LNCaP clone FGC (cell line): ENCODE results near the gene FZD10.

Experiments
- DNase-seq: peaks from one replicate; pipeline ENCODE4 v3.0.0-alpha.2; 2011; ENCODE audit warnings: low read depth
- H3K4me3 ChIP-seq: 2 replicates; pipeline ENCODE4 v1.5.1; 2011; ENCODE audit warnings: mild to moderate bottlenecking, low read depth, low read length, control low read depth
- TF ChIP-seq, protein P1 (sequence below): IDR thresholded peaks from 2 replicates; pipeline ENCODE4 v1.5.1; 2012; ENCODE audit warnings: mild to moderate bottlenecking; ENCODE audit not compliant: control insufficient read depth, insufficient read depth; ENCODE audit errors: extremely low read depth

Gene FZD10

DNA sequence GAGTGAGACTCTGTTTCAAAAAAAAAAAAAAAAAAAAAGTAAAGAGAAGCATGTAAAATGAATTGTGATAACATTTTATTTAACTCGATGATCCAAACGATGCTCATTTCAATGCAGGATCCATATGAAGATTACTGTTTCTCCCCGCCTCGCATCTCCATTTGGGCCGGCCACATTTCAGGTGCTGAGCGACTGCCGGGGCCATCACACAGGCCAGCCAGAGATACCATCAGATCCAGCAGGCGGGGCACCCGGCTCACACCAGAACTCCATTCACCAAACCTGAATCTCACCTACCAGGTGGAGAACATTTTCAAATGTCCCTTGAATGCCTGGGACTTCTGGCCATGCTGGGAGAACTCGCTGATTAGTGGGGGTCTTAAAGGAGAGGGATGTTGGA, 18.0 kb upstream of the FZD10 start:
- no peak overlapping the region for H3K4me3 ChIP-seq
- TF ChIP-seq, protein P1, sequence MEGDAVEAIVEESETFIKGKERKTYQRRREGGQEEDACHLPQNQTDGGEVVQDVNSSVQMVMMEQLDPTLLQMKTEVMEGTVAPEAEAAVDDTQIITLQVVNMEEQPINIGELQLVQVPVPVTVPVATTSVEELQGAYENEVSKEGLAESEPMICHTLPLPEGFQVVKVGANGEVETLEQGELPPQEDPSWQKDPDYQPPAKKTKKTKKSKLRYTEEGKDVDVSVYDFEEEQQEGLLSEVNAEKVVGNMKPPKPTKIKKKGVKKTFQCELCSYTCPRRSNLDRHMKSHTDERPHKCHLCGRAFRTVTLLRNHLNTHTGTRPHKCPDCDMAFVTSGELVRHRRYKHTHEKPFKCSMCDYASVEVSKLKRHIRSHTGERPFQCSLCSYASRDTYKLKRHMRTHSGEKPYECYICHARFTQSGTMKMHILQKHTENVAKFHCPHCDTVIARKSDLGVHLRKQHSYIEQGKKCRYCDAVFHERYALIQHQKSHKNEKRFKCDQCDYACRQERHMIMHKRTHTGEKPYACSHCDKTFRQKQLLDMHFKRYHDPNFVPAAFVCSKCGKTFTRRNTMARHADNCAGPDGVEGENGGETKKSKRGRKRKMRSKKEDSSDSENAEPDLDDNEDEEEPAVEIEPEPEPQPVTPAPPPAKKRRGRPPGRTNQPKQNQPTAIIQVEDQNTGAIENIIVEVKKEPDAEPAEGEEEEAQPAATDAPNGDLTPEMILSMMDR, result no peak
- no peak for DNase-seq

DNA sequence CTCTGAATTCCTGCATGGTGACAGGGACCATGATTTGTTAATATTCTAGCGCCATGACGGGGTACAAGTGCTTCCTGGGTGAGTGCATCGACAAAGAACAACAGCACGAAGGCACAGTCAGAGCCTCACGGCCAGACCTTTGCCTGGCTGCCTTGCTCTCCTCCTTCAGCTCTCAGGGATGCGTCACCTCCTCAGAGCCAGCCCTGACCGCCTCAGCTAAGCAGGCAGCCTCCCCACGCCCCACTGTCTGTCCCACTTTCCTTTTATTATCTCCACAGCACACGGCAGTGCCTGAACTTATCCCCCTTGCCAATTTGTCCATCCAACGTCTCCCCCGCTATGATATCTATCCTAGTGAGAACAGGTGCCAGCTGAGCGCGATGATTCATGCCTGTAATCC, 16.5 kb upstream of the FZD10 start:
- H3K4me3 ChIP-seq, result no peak overlapping the region
- no peak for DNase-seq
- TF ChIP-seq, protein P1, result no peak

DNA sequence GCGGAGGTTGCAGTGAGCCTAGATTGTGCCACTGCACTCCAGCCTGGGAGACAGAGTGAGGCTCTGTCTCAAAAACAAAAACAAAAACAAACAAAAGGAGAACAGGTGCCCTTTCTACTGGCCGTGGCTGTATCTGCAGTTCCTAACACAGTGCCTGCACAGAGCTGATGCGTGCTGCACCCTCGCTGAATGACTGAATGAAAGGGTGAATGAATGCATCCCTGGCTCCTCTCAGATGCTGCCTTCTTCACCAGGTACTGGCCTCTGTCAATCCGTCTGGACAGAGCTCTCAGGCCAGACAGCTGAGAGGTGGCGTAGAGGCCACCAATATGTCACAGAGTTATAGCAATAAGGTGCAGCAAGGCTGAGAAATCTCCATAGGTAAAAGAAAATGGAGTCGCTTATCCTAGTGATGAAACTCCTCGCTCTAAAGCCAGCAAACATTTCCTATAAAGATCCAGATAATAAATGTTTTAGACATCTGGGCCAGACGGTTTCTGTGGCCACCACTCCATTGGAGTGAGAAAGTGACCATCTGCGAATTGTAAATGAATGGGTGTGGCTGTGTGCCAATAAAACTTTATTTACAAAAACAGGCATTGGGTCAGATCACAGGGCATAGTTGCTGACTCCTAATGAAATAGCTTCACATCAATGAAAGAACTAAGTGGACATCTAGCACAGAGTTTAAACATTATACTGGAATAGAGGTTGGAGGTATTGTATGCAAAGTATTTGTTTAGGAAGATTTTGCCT, 15.9 kb upstream of the FZD10 start:
- H3K4me3 ChIP-seq, result no peak overlapping the region
- TF ChIP-seq, protein P1, result no peak
- no peak for DNase-seq

DNA sequence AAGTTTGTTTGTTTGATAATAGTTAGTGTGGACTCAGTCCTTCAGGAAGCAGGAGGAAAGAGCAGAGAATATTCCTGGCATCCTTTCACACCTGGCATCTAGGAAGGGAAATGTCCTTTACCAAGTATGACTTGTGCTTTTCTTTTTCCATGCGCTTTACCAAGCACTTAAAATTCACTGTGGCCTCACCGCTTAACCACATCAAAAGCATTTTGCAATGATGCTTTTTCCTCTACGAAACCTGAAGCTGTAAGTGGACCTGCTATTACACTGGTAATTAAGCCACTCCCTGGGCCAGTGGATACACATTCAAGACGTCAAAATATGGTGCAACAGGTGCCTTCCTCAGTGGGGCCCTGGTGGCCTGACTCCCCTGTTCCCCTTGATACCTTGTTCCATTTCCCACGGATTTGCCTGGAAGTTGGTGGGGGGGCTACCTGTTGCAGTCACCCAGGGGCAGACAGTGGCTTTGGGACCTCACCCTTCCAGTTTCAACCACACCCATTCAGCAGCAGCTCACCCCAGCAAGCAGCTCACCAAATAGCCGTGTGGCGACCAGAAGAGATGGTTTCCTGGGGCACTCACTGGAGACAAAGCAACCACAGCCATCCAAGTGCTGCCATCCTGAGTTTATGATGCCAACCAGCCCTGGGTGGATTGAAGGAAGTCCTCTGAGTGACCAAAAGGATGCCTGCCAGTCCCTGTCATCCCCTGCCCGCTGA, 14.2 kb upstream of the FZD10 start:
- DNase-seq, result no peak
- TF ChIP-seq, protein P1, result no peak
- no peak overlapping the region for H3K4me3 ChIP-seq

DNA sequence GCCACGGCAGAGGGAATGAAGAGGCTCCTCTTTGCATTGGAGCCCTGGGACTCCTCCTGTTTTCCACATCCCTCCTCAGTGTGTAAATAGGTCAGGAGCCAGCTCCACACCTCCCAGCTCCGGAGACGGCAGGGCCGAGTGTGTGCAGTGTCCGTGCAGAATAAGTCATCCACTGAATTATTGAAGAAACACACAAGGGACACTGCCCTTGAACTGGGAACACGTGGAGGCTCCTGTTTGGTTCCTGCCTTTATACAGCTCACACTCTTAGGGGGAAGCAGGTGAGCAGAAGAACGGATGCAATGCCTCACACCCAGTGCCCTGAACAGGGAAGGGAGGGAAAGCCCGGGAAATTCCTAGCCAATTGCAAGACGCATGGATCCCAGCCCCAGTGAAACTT, 10.4 kb upstream of the FZD10 start:
- DNase-seq, result no peak
- TF ChIP-seq, protein P1, result no peak
- H3K4me3 ChIP-seq, result no peak overlapping the region

DNA sequence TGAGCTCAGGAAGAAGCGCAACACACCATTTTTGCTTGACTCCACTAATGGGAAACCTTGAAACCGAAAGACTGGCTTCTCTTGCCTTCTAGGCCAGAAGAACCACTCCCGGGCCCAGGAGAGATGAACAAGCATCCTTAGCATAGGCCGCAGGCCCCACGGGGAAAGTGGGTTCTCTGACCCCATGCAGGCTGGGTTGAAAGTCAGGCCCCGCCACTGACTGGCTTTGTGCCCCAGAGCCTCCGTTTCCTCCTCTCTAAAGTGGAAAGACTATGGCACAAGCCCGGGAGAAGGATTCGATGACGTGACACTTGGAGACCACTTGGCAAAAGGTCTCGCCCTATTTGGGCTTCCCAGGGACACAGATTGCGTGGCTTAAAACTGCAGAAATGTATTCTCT, 9.9 kb upstream of the FZD10 start:
- TF ChIP-seq, protein P1, result no peak
- no peak overlapping the region for H3K4me3 ChIP-seq
- DNase-seq, result no peak
